ENCODE measurements around the gene OPA1.

OPA1 gene

GRCh38 chr3:193746832-193747231, 153.8 kb downstream of the OPA1 start:
- DNase-seq: no peak

Data from activated CD8-positive, alpha-beta memory T cell treated with anti-CD3 and anti-CD28 coated beads, Interleukin-2, amount 50 U/mL, for 48 hours (primary cell).